Fibroblast of peridontal ligament (primary cell): Measurements from ENCODE around the gene OLFML2A.

ENCODE experiments used
- DNase-seq: peaks from one replicate; pipeline ENCODE4 v3.0.0-alpha.2; 2010; ENCODE audit errors: extremely low read depth

Gene OLFML2A

GRCh38 chr9:124854161-124854560 lies 77.2 kb downstream of the OLFML2A start:
- DNase-seq = no peak

DNA sequence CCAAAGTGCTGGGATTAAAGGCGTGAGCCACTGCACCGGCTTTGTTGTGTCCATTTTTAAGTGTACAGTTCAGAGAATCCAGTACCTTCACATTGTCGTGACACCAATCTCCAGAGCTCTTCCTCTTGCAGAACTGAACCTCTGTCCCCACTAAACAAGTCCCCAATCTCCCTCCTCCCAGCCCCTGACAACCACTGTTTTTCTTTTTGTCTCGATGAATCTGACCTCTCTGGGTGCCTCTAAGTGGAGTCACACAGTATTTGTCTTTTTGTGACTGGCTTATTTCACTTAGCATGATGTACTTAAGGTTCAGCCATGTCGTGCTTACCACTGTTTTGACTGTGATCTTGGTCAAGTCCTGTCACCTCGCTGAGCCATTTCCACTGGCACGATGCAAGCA lies 77.9 kb downstream of the OLFML2A start:
- DNase-seq = no peak

DNA sequence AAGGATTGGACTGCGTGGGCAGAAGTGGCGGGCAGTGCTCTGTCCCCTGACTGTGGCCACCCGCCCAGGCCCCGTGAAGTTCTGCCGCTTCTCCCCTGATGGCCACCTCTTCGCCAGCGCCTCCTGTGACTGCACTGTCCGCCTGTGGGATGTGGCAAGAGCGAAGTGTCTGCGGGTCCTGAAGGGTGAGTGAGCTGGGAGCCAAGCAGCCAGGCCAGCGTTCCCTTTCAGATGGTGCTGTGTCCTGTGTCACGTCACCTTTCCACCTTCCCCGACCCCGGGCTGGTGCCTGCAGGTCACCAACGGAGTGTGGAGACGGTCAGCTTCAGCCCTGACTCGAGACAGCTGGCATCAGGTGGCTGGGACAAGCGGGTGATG lies 78.6 kb downstream of the OLFML2A start:
- no peak for DNase-seq

DNA sequence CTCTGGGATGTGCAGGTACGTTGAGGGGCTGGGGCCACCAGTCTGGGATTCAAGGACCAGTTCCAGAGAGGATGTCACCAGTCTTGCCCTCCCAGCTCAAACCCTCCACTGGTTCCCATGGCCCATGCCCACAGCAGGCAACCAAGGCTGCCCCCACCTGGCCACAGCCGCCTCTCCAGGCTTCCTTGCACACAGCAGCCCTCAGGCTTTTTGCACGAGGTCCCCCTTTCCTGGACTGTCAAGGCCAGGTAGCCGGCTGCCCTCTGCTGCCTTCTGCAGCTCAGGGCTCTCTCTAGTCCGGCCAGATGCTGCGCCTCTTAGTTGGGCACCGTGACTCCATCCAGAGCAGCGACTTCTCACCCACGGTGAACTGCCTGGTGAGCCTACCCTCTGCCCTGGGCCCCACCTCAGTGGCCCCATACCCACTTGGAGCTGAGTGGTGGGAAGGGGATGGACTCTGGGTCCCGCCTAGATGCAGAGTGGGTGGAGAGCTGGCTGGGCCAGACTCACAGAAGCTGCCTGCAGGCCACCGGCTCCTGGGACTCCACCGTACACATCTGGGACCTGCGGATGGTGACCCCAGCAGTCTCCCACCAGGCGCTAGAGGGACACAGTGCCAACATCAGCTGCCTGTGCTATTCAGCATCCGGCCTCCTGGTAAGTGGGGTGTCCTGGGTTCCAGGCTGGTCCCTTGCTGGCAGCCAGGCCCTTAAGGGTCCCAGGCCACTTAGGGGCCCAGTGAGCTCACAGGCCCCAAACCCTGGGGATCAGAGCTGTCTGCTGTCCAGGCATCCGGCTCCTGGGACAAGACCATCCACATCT lies 79.2 kb downstream of the OLFML2A start:
- DNase-seq = no peak

GRCh38 chr9:124857533-124858162 lies 80.7 kb downstream of the OLFML2A start:
- no peak for DNase-seq

GRCh38 chr9:124858330-124859046 lies 81.6 kb downstream of the OLFML2A start:
- DNase-seq = no peak

DNA sequence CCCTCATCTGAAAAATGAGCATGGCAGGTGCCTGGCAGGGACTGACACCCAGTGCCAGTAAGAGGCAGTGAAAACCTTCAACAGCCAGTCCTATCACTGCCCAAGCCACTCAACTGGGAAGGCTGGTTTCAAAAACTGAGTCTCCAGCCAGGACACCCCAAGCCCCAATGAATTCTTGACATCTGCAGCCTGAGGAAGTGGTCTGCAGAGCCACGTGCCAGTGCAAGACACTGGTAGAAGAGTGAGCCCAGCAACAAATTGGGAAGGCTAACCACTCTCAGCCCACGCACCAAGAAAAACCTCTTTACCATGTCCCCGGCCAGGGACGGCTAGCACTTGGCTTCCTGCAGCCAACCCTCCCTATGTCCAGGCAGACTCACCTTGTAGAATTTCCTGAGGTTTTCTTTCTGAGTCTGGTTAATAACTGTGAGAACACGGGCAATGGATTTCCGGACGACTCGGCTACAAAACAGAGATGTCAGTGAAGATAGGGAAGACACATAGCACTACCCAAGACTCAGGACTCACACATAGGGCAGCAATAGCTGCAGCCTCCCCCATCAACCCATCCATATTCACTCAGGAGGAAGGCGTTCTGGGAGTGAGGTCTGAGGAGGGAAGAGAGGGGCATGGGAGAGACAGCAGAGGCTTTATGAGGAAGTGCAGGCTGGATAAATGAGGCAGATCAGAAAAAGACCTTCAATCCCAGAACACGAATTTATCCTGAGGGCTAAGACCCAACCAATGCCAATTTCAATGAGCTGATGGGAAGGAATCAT lies 83.1 kb downstream of the OLFML2A start:
- DNase-seq = no peak

DNA sequence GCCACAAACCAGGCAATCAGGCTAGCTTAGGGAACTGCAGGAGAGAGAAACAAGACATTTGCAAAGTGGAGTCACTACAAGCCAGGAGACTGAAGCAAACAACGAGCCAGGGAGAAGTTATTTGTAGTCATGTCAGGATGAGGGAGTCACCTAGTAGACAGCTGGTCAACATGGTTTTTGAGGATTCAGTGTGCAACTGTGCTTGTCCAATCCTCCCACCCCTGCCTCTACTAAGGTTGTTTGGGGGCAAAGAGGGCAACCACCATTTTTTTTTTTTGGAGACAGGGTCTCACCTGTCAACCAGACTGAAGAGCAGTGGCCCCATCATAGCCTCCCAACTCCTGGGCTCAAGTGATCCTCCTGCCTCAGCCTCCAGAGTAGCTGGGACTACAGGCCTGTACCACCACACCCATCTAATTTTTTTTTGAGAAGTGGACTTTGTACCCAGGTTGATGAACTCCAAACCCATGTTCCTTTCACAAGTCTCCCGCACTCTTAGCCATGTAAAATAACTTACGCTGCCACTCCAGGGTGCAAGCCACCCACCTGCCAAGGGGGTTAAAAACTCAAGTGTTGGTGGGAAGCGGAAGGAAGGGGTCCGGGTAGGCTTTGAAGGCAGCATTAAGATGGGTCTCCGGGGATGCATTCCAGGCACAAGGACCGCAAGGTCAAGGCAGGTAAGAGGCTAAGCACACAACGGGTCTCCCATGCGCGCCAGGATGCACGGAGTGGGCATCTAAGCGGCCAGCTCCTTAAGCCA lies 83.8 kb downstream of the OLFML2A start:
- DNase-seq = no peak

DNA sequence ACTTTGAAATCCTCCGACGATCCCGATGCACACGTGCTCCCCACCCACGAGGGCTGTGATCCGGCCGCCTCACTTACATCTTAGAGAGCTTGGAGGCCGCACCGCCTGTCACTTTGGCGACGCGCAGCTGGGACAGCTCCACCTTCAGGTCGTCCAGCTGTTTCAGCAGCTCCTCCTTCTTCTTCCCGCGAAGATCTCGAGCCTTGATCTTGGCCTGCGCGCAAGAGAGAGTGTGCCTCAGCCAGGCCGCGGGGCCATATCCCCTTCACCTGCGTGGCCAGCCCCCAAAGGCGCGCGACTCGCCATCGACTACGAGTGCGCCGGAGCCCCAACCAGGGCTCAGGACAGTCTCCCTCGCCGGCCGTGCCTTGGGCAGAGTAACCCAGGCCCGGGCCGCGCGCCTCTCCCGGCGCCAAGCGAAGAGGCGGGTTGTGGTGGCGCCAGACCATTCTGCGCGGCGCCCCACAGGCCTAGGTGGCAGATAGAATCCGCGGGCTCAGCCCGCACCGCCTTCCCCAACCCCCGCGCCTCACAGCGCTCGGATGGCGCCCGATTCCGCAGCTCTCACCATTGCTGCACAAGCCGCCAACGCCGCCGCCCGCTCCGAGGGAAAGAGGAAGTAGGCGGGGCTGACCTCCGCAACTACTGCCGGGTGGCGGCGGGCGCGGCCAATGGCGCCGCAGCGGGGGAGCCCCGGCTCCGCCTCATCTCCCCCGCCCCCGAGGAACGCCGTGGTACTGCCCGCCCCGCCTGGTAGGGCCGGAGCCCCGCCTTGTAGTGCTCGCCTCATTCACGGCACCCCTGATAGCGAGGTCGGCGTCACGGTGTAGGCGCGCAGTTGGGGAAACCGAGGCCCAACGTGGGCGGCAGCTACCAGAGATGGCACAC lies 84.7 kb downstream of the OLFML2A start, which contains the start of the genes ARPC5L and RPL35:
ARPC5L (plus strand) TSS at position 789 of the 888 bp plus-strand sequence. CDS start 7,161 bp downstream, outside the sequence.
RPL35 (minus strand) TSS at position 616 of the 888 bp plus-strand sequence; CDS start at position 571, 45 bp downstream.
- peak; percentile 84 for DNase-seq

DNA sequence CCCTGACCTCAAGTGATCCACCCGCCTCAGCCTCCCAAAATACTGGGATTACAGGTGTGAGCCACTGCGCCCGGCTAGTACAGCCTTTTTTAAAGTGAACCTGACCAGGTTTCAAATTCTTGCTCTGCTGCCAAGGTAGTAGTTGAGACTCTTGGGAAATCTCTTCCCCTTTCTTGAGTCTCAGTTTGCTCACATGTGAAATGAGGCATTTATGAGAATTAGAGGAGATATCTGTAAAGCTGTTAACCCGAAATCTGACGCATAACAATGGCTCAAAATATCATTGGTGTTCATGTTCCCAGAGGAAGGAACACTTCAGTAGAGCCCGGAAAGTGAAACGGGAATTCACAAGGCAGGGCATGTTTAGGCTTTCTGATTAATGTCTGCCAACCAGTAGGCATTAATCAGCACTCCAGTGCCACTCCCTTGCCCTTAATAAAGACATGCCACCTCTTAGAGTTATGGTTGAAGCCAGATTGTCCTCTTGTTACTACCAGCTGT lies 86.5 kb downstream of the OLFML2A start:
- no peak for DNase-seq
